CD4-positive, alpha-beta memory T cell (primary cell): ENCODE measurements around the gene KDM5A. TPM values are rescaled to one million over a fixed set of nuclear protein-coding genes. Genes with fewer than 3 reads are reported as not detected.

Experiments used
- CTCF ChIA-PET: fragments of 350-600 bp; sonication (Branson Sonifier 250); formaldehyde crosslinking; loops from one replicate; lab custom pipeline; 2021; ENCODE audit warnings: inconsistent platforms; ENCODE audit not compliant: partially characterized antibody; lab: Charles Lee
- POLR2A ChIA-PET: fragments of 350-600 bp; sonication (Branson Sonifier 250); formaldehyde crosslinking; loops from one replicate; lab custom pipeline; 2021; ENCODE audit not compliant: partially characterized antibody; lab: Charles Lee
- DNase-seq, 5 donors: peaks; one replicate each; pipeline versions ENCODE4 v3.0.0 to v3.0.0-alpha.2; 2020 to 2022; ENCODE audit warnings: mixed read lengths in 1 of 5
- H3K27ac ChIP-seq: one replicate; pipeline ENCODE4 v1.7.0; 2013; ENCODE audit warnings: low read depth, low read length
- H3K27me3 ChIP-seq: 2 replicates; pipeline ENCODE4 v1.7.0; 2013; ENCODE audit warnings: mild to moderate bottlenecking, low read length, moderate library complexity; ENCODE audit not compliant: insufficient read depth
- H3K36me3 ChIP-seq: 2 replicates; pipeline ENCODE4 v1.7.0; 2013; ENCODE audit warnings: mild to moderate bottlenecking, low read length, moderate library complexity; ENCODE audit not compliant: insufficient read depth
- H3K4me1 ChIP-seq: 2 replicates; pipeline ENCODE4 v1.7.0; 2013; ENCODE audit warnings: mild to moderate bottlenecking, low read length, moderate library complexity; ENCODE audit not compliant: insufficient read depth
- H3K4me3 ChIP-seq, 2 donors: one replicate each; pipeline ENCODE4 v1.7.0; 2013; ENCODE audit warnings: low read length in 2 of 2, mild to moderate bottlenecking in 1 of 2
- H3K9me3 ChIP-seq, 2 donors: one replicate each; pipeline ENCODE4 v1.7.0; 2013; ENCODE audit warnings: low read length in 2 of 2, control low read depth in 1 of 2; ENCODE audit not compliant: control insufficient read depth in 1 of 2
- H3K27ac Mint-ChIP-seq, 7 donors: one replicate each; pipeline ENCODE4 v1.8.0; 2020 to 2021; ENCODE audit warnings: mixed read lengths in 7 of 7, mild to moderate bottlenecking in 6 of 7, inconsistent platforms in 3 of 7, moderate library complexity in 3 of 7
- H3K27me3 Mint-ChIP-seq, 2 donors: one replicate each; pipeline ENCODE4 v1.8.0; 2020 to 2021; ENCODE audit warnings: mixed read lengths in 2 of 2
- H3K36me3 Mint-ChIP-seq, 2 donors: one replicate each; pipeline ENCODE4 v1.8.0; 2020 to 2021; ENCODE audit warnings: mixed read lengths in 2 of 2, inconsistent platforms in 1 of 2, mild to moderate bottlenecking in 1 of 2
- H3K4me1 Mint-ChIP-seq, 4 donors: one replicate each; pipeline ENCODE4 v1.8.0; 2020 to 2021; ENCODE audit warnings: mixed read lengths in 4 of 4, mild to moderate bottlenecking in 1 of 4
- H3K4me3 Mint-ChIP-seq, 8 donors: one replicate each; pipeline ENCODE4 v1.8.0; 2020 to 2021; ENCODE audit warnings: mixed read lengths in 8 of 8, mild to moderate bottlenecking in 7 of 8, moderate library complexity in 6 of 8, inconsistent platforms in 3 of 8
- H3K9me3 Mint-ChIP-seq, 8 donors: one replicate each; pipeline ENCODE4 v1.8.0; 2020 to 2021; ENCODE audit warnings: mixed read lengths in 8 of 8, mild to moderate bottlenecking in 5 of 8, inconsistent platforms in 3 of 8, moderate library complexity in 1 of 8
- intact Hi-C: fragments of 100-400 bp; cut with micrococcal nuclease; formaldehyde crosslinking; loops from one replicate; pipeline ENCODE4 v1.15.1; 2023
- polyA plus RNA-seq, 2 donors: library from polyadenylated mRNA; unstranded; fragments of 300-500 nt; fragmentation: Illumina TruSeq; gene quantifications; one replicate each; pipeline ENCODE4 v1.2.3, GENCODE V29; 2021
- total RNA-seq, 2 experiments: library from RNA; stranded (reverse); gene quantifications; one replicate each; pipeline ENCODE4 v1.2.3, GENCODE V29; 2021

The KDM5A gene
- total and polyA plus RNA-seq, 4 experiments from 2014 or later, result 40.7 to 134 (median 98.0) TPM

- no peak for DNase-seq
- no peak overlapping the region for H3K27ac ChIP-seq
- no peak overlapping the region for H3K27ac Mint-ChIP-seq
- intact Hi-C loops, result no loop called here
- peaks cover 0 to 3% of the 10 kb centered on the region in 2 donors for H3K9me3 ChIP-seq
- no peaks in the 10 kb centered on the region for H3K36me3 ChIP-seq
- H3K27me3 ChIP-seq, result no peaks in the 10 kb centered on the region
- peaks cover 11 to 19% of the 10 kb centered on the region in 2 donors for H3K27me3 Mint-ChIP-seq
- H3K4me1 Mint-ChIP-seq, result no peaks in the 10 kb centered on the region
- H3K4me1 ChIP-seq, result no peaks in the 10 kb centered on the region
- ChIA-PET POLR2A (no interaction called here), CTCF (no interaction called here)
- peaks cover 0 to 46% (median 22%) of the 10 kb centered on the region in 8 donors for H3K9me3 Mint-ChIP-seq
- H3K4me3 ChIP-seq, result no peak overlapping the region
- H3K36me3 Mint-ChIP-seq, result peaks cover 6 to 9% of the 10 kb centered on the region in 2 donors
- H3K4me3 Mint-ChIP-seq, result no peak overlapping the region
Observed at GRCh38 chr12:243381-243780, 145.7 kb downstream of the KDM5A start.

DNA sequence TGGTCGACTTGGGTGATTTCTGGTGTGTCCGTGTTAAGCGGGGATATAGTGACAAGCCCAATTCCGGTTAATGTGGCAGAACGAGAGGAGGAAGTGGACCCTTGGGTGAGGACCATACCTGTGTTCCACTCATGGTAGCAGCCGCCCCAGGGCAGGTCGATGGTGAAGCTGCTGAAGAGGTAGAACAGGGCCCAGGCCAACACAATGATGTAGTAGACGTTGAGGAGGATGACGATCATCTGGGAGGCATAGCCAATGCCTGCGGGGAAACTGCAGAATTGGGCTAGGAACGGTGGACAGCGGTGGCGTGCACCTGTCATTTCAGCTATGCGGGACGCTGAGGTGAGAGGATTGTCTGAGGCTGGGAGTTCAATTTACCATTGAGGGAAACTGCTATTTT, 146.6 kb downstream of the KDM5A start:
- Mint-ChIP-seq H3K4me1 (no peaks in the 10 kb centered on the region), H3K27ac (no peak overlapping the region), H3K36me3 (peaks cover 6 to 9% of the 10 kb centered on the region in 2 donors), H3K4me3 (no peak overlapping the region), H3K9me3 (peaks cover 0 to 46% (median 18%) of the 10 kb centered on the region in 8 donors), H3K27me3 (peaks cover 9 to 23% of the 10 kb centered on the region in 2 donors)
- Histone ChIP-seq H3K4me3 (no peak overlapping the region), H3K27me3 (no peaks in the 10 kb centered on the region), H3K4me1 (no peaks in the 10 kb centered on the region), H3K9me3 (peaks cover 0 to 3% of the 10 kb centered on the region in 2 donors), H3K36me3 (no peaks in the 10 kb centered on the region), H3K27ac (no peak overlapping the region)
- intact Hi-C loops, result no loop called here
- ChIA-PET POLR2A (no interaction called here), CTCF (no interaction called here)
- no peak for DNase-seq

DNA sequence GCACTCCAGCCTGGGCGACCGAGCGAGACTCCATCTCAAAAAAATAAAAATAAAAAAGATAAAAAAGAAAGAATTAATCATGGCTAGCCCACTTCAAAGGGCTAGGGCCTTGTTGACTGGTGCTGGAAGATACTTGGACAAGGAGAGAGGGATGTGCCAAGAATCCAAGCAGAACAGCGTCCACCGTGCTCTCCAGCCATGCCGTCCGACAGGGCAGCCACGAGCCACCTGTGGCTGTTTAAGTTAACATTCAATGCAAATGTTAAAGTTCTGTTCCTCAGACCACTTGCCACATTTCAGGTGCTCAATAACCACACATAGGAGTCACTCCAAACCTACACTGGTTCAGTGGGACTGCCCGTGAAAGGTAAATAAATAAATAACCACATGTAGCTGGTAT, 147.9 kb downstream of the KDM5A start:
- peaks cover 7% of the 10 kb centered on the region in 2 donors for H3K36me3 Mint-ChIP-seq
- peaks cover 9 to 24% of the 10 kb centered on the region in 2 donors for H3K27me3 Mint-ChIP-seq
- H3K4me3 ChIP-seq, result no peak overlapping the region
- H3K27ac ChIP-seq, result no peak overlapping the region
- no peak overlapping the region for H3K4me3 Mint-ChIP-seq
- no peaks in the 10 kb centered on the region for H3K4me1 Mint-ChIP-seq
- no peak overlapping the region for H3K27ac Mint-ChIP-seq
- no peaks in the 10 kb centered on the region for H3K36me3 ChIP-seq
- DNase-seq, result no peak
- no peaks in the 10 kb centered on the region for H3K9me3 ChIP-seq
- ChIA-PET CTCF (no interaction called here), POLR2A (no interaction called here)
- intact Hi-C loops, result no loop called here
- peaks cover 0 to 42% (median 11%) of the 10 kb centered on the region in 8 donors for H3K9me3 Mint-ChIP-seq
- no peaks in the 10 kb centered on the region for H3K4me1 ChIP-seq
- no peaks in the 10 kb centered on the region for H3K27me3 ChIP-seq

DNA sequence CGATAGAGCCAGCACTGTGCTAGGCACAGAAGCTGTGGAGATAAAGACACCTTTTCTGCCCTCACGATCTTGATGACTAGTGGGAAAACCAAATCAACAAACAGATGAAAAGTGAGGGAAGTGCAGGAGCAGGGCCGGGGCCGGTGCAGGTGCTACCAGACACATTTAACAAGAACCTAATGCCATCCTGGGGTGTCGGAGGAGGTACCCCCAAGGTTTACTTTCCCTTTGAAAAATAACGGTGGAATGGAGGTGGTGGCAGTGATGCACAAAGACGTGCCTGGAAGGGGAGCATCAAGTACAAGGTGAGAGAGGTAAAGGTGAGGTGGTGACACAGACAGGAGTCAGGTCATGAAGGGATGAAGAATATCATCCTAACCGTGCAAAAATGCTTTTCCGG, 148.6 kb downstream of the KDM5A start:
- H3K36me3 Mint-ChIP-seq, result peaks cover 10% of the 10 kb centered on the region in 2 donors
- H3K9me3 Mint-ChIP-seq, result peaks cover 0 to 48% (median 18%) of the 10 kb centered on the region in 8 donors
- CTCF ChIA-PET, result no interaction called here
- Histone ChIP-seq H3K4me3 (no peak overlapping the region), H3K27me3 (no peaks in the 10 kb centered on the region), H3K36me3 (no peaks in the 10 kb centered on the region), H3K9me3 (no peaks in the 10 kb centered on the region), H3K4me1 (no peaks in the 10 kb centered on the region), H3K27ac (no peak overlapping the region)
- no peak for DNase-seq
- peaks cover 9 to 26% of the 10 kb centered on the region in 2 donors for H3K27me3 Mint-ChIP-seq
- no peaks in the 10 kb centered on the region for H3K4me1 Mint-ChIP-seq
- no peak overlapping the region for H3K4me3 Mint-ChIP-seq
- no peak overlapping the region for H3K27ac Mint-ChIP-seq
- POLR2A ChIA-PET, result no interaction called here
- intact Hi-C loops, result no loop called here

DNA sequence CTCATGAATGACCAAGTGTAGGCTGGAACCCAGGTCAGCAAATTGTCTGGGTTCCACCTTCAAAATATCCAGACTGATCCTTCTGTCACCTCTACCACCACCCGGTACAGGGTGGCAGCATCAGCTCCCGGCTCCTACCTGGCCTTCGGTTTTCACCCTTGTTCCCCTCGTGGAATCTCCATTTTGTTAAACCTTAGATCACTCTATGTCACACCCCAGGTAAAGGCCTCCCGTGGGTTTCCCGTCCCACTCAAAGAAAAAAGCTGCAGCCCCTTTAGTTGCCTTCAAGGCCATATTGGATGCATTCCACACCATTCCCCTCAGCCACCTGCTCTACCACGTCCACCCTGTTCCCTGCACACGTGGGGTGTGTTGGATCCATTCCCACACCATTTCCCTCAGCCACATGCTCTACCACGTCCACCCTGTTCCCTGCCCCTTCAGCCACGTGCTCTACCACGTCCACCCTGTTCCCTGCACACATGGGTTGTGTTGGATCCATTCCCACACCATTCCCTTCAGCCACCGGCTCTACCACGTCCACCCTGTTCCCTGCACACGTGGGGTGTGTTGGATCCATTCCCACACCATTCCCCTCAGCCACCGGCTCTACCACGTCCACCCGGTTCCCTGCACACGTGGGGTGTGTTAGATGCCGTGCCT, 150.3 kb downstream of the KDM5A start:
- H3K27me3 ChIP-seq, result no peaks in the 10 kb centered on the region
- H3K9me3 ChIP-seq, result no peaks in the 10 kb centered on the region
- peaks cover 8 to 24% of the 10 kb centered on the region in 2 donors for H3K27me3 Mint-ChIP-seq
- H3K36me3 Mint-ChIP-seq, result peaks cover 5 to 7% of the 10 kb centered on the region in 2 donors
- intact Hi-C loops, result no loop called here
- no peak for DNase-seq
- ChIA-PET CTCF (no interaction called here), POLR2A (no interaction called here)
- no peak overlapping the region for H3K27ac ChIP-seq
- no peaks in the 10 kb centered on the region for H3K4me1 ChIP-seq
- no peak overlapping the region for H3K4me3 Mint-ChIP-seq
- H3K36me3 ChIP-seq, result no peaks in the 10 kb centered on the region
- no peaks in the 10 kb centered on the region for H3K4me1 Mint-ChIP-seq
- peaks cover 0 to 45% (median 22%) of the 10 kb centered on the region in 8 donors for H3K9me3 Mint-ChIP-seq
- no peak overlapping the region for H3K4me3 ChIP-seq
- no peak overlapping the region for H3K27ac Mint-ChIP-seq

DNA sequence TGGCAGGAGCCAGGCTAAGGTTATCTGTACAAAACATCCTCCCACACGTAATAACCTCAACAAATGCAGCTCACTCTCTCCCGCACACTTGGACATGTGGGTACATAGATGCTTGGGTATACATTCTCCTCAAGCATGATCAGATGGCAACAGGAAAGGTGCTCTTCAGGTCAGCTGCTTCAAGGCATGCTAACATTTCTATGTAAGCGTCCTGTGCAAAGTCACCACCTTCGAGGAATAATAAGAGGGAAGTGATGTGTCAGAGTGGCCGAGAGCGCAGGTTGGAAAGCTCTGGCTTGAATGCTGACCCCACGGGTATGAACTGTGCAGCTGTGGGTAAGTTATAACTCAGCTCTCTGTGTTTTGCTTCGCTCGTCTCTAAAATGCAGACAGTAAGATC, 151.0 kb downstream of the KDM5A start:
- DNase-seq, result no peak
- intact Hi-C loops, result no loop called here
- H3K9me3 Mint-ChIP-seq, result peaks cover 0 to 44% (median 22%) of the 10 kb centered on the region in 8 donors
- POLR2A ChIA-PET, result no interaction called here
- H3K27ac ChIP-seq, result no peak overlapping the region
- H3K4me1 Mint-ChIP-seq, result no peaks in the 10 kb centered on the region
- no peaks in the 10 kb centered on the region for H3K36me3 ChIP-seq
- H3K27ac Mint-ChIP-seq, result no peak overlapping the region
- CTCF ChIA-PET, result no interaction called here
- H3K36me3 Mint-ChIP-seq, result peaks cover 3 to 7% of the 10 kb centered on the region in 2 donors
- no peak overlapping the region for H3K4me3 Mint-ChIP-seq
- H3K27me3 ChIP-seq, result no peaks in the 10 kb centered on the region
- no peak overlapping the region for H3K4me3 ChIP-seq
- no peaks in the 10 kb centered on the region for H3K4me1 ChIP-seq
- no peaks in the 10 kb centered on the region for H3K9me3 ChIP-seq
- H3K27me3 Mint-ChIP-seq, result peaks cover 6 to 25% of the 10 kb centered on the region in 2 donors

- Histone ChIP-seq H3K36me3 (no peaks in the 10 kb centered on the region), H3K9me3 (no peaks in the 10 kb centered on the region), H3K27me3 (no peaks in the 10 kb centered on the region), H3K4me1 (no peaks in the 10 kb centered on the region), H3K4me3 (no peak overlapping the region), H3K27ac (no peak overlapping the region)
- H3K4me1 Mint-ChIP-seq, result no peaks in the 10 kb centered on the region
- peaks cover 7 to 24% of the 10 kb centered on the region in 2 donors for H3K27me3 Mint-ChIP-seq
- no peak for DNase-seq
- H3K36me3 Mint-ChIP-seq, result peaks cover 3 to 7% of the 10 kb centered on the region in 2 donors
- H3K4me3 Mint-ChIP-seq, result no peak overlapping the region
- CTCF ChIA-PET, result no interaction called here
- peaks cover 0 to 41% (median 22%) of the 10 kb centered on the region in 8 donors for H3K9me3 Mint-ChIP-seq
- intact Hi-C loops, result no loop called here
- POLR2A ChIA-PET, result no interaction called here
- H3K27ac Mint-ChIP-seq, result no peak overlapping the region
Observed at GRCh38 chr12:237026-237815, 151.9 kb downstream of the KDM5A start.
